Activated naive CD8-positive, alpha-beta T cell treated with anti-CD3 and anti-CD28 coated beads, Interleukin-2, amount 10 ng/mL, durations not matched to agents 7 days and 5 days (primary cell): ENCODE results near the gene SEMA5A. TPM values are rescaled to one million over a fixed set of nuclear protein-coding genes. Genes with fewer than 3 reads are reported as not detected.

Experiments used
- ATAC-seq: fragments of 150-1000 bp; cut with Tn5 transposase; one replicate; pipeline ENCODE4 v1.10.0; 2021; ENCODE audit warnings: low read depth, moderate library complexity
- POLR2A ChIA-PET: fragments of 350-600 bp; sonication (Branson Sonifier 250); formaldehyde crosslinking; loops from one replicate; lab custom pipeline; 2021; ENCODE audit warnings: antibody characterized with exemption; lab: Charles Lee
- DNase-seq: peaks from one replicate; pipeline ENCODE4 v3.0.0; 2021
- H3K27ac Mint-ChIP-seq: one replicate; pipeline ENCODE4 v1.8.0; 2022; ENCODE audit warnings: mild to moderate bottlenecking, mixed read lengths
- H3K27me3 Mint-ChIP-seq: one replicate; pipeline ENCODE4 v1.8.0; 2022; ENCODE audit warnings: mild to moderate bottlenecking, moderate library complexity, mixed read lengths
- H3K36me3 Mint-ChIP-seq: one replicate; pipeline ENCODE4 v1.8.0; 2021; ENCODE audit warnings: mild to moderate bottlenecking, mixed read lengths
- H3K4me1 Mint-ChIP-seq: one replicate; pipeline ENCODE4 v1.8.0; 2021; ENCODE audit warnings: mixed read lengths
- H3K4me3 Mint-ChIP-seq: one replicate; pipeline ENCODE4 v1.8.0; 2022; ENCODE audit warnings: mild to moderate bottlenecking, moderate library complexity, mixed read lengths
- H3K9me3 Mint-ChIP-seq: one replicate; pipeline ENCODE4 v1.8.0; 2021; ENCODE audit warnings: mixed read lengths
- total RNA-seq, 2 experiments: library from RNA; stranded (reverse); gene quantifications; one replicate each; pipeline ENCODE4 v1.2.3, GENCODE V29; 2021

Gene SEMA5A
- under 1 TPM; 0.03 to 0.14 TPM for total RNA-seq

- Mint-ChIP-seq H3K4me1 (no peaks in the 10 kb centered on the region), H3K4me3 (no peak within 1 kb of the TSS), H3K27me3 (peaks cover 22% of the 10 kb centered on the region), H3K27ac (no peak within 1 kb of the TSS), H3K9me3 (no peaks in the 10 kb centered on the region), H3K36me3 (no peaks in the 10 kb centered on the region)
- DNase-seq (no peak), ATAC-seq (no peak)
- POLR2A ChIA-PET: no interaction called here
These were observed at the start of gene SEMA5A for GRCh38 chr5:9545992-9546851. TSS of gene SEMA5A (minus strand) at chr5:9546075. CDS start at chr5:9379946, 166,129 bp downstream.

GRCh38 chr5:9594913-9595312, 49.0 kb upstream of the SEMA5A start:
- no peaks in the 10 kb centered on the region for H3K4me1 Mint-ChIP-seq
- no peaks in the 10 kb centered on the region for H3K27me3 Mint-ChIP-seq
- no peaks in the 10 kb centered on the region for H3K36me3 Mint-ChIP-seq
- DNase-seq: no peak
- POLR2A ChIA-PET: no interaction called here
- no peak overlapping the region for H3K27ac Mint-ChIP-seq
- no peak for ATAC-seq
- no peak overlapping the region for H3K4me3 Mint-ChIP-seq
- H3K9me3 Mint-ChIP-seq: no peaks in the 10 kb centered on the region

- no peaks in the 10 kb centered on the region for H3K27me3 Mint-ChIP-seq
- no peak for DNase-seq
- H3K4me3 Mint-ChIP-seq: no peak overlapping the region
- no peaks in the 10 kb centered on the region for H3K4me1 Mint-ChIP-seq
- no peaks in the 10 kb centered on the region for H3K9me3 Mint-ChIP-seq
- no peak overlapping the region for H3K27ac Mint-ChIP-seq
- POLR2A ChIA-PET: no interaction called here
- H3K36me3 Mint-ChIP-seq: no peaks in the 10 kb centered on the region
- no peak for ATAC-seq
These were observed 43.4 kb upstream of the SEMA5A start for GRCh38 chr5:9589049-9589835.

GRCh38 chr5:9588254-9588653, 42.4 kb upstream of the SEMA5A start:
- Mint-ChIP-seq H3K27ac (no peak overlapping the region), H3K36me3 (no peaks in the 10 kb centered on the region), H3K27me3 (no peaks in the 10 kb centered on the region), H3K4me1 (no peaks in the 10 kb centered on the region), H3K4me3 (no peak overlapping the region), H3K9me3 (no peaks in the 10 kb centered on the region)
- ATAC-seq: no peak
- POLR2A ChIA-PET: no interaction called here
- DNase-seq: no peak

- no peaks in the 10 kb centered on the region for H3K27me3 Mint-ChIP-seq
- ATAC-seq (no peak), DNase-seq (no peak)
- no peak overlapping the region for H3K27ac Mint-ChIP-seq
- H3K4me3 Mint-ChIP-seq: no peak overlapping the region
- H3K4me1 Mint-ChIP-seq: no peaks in the 10 kb centered on the region
- POLR2A ChIA-PET: no interaction called here
- no peaks in the 10 kb centered on the region for H3K36me3 Mint-ChIP-seq
- no peaks in the 10 kb centered on the region for H3K9me3 Mint-ChIP-seq
These were observed 41.3 kb upstream of the SEMA5A start for GRCh38 chr5:9587135-9587534.

- POLR2A ChIA-PET: no interaction called here
- H3K4me1 Mint-ChIP-seq: no peaks in the 10 kb centered on the region
- no peaks in the 10 kb centered on the region for H3K36me3 Mint-ChIP-seq
- no peaks in the 10 kb centered on the region for H3K9me3 Mint-ChIP-seq
- H3K27ac Mint-ChIP-seq: no peak overlapping the region
- DNase-seq: no peak
- ATAC-seq: no peak
- H3K27me3 Mint-ChIP-seq: no peaks in the 10 kb centered on the region
- H3K4me3 Mint-ChIP-seq: no peak overlapping the region
These were observed 36.5 kb upstream of the SEMA5A start for GRCh38 chr5:9582406-9582805.

- no peak overlapping the region for H3K4me3 Mint-ChIP-seq
- no peaks in the 10 kb centered on the region for H3K27me3 Mint-ChIP-seq
- no peaks in the 10 kb centered on the region for H3K4me1 Mint-ChIP-seq
- peaks cover 9% of the 10 kb centered on the region for H3K9me3 Mint-ChIP-seq
- POLR2A ChIA-PET: no interaction called here
- no peak for ATAC-seq
- H3K27ac Mint-ChIP-seq: no peak overlapping the region
- DNase-seq: no peak
- no peaks in the 10 kb centered on the region for H3K36me3 Mint-ChIP-seq
These were observed 27.9 kb upstream of the SEMA5A start for GRCh38 chr5:9573796-9574195.

GRCh38 chr5:9572246-9572645, 26.4 kb upstream of the SEMA5A start:
- no peaks in the 10 kb centered on the region for H3K36me3 Mint-ChIP-seq
- H3K4me1 Mint-ChIP-seq: no peaks in the 10 kb centered on the region
- POLR2A ChIA-PET: no interaction called here
- no peak overlapping the region for H3K27ac Mint-ChIP-seq
- no peaks in the 10 kb centered on the region for H3K27me3 Mint-ChIP-seq
- DNase-seq (no peak), ATAC-seq (no peak)
- no peak overlapping the region for H3K4me3 Mint-ChIP-seq
- H3K9me3 Mint-ChIP-seq: peaks cover 9% of the 10 kb centered on the region

- Mint-ChIP-seq H3K27me3 (no peaks in the 10 kb centered on the region), H3K9me3 (peaks cover 9% of the 10 kb centered on the region), H3K4me1 (no peaks in the 10 kb centered on the region), H3K27ac (no peak overlapping the region), H3K4me3 (no peak overlapping the region), H3K36me3 (no peaks in the 10 kb centered on the region)
- POLR2A ChIA-PET: no interaction called here
- DNase-seq (no peak), ATAC-seq (no peak)
These were observed 25.0 kb upstream of the SEMA5A start for GRCh38 chr5:9570876-9571275.

GRCh38 chr5:9567039-9567438, 21.2 kb upstream of the SEMA5A start:
- H3K27me3 Mint-ChIP-seq: no peaks in the 10 kb centered on the region
- H3K9me3 Mint-ChIP-seq: peaks cover 6% of the 10 kb centered on the region
- H3K27ac Mint-ChIP-seq: no peak overlapping the region
- no peaks in the 10 kb centered on the region for H3K36me3 Mint-ChIP-seq
- POLR2A ChIA-PET: no interaction called here
- no peak overlapping the region for H3K4me3 Mint-ChIP-seq
- H3K4me1 Mint-ChIP-seq: no peaks in the 10 kb centered on the region
- DNase-seq: no peak
- no peak for ATAC-seq

- Mint-ChIP-seq H3K9me3 (no peaks in the 10 kb centered on the region), H3K4me3 (no peak overlapping the region), H3K36me3 (no peaks in the 10 kb centered on the region), H3K27me3 (no peaks in the 10 kb centered on the region), H3K27ac (no peak overlapping the region), H3K4me1 (no peaks in the 10 kb centered on the region)
- POLR2A ChIA-PET: no interaction called here
- ATAC-seq (no peak), DNase-seq (no peak)
These were observed 18.9 kb upstream of the SEMA5A start for GRCh38 chr5:9564752-9565151.

- POLR2A ChIA-PET: no interaction called here
- Mint-ChIP-seq H3K4me3 (no peak overlapping the region), H3K27me3 (no peaks in the 10 kb centered on the region), H3K4me1 (no peaks in the 10 kb centered on the region), H3K9me3 (no peaks in the 10 kb centered on the region), H3K27ac (no peak overlapping the region), H3K36me3 (no peaks in the 10 kb centered on the region)
- no peak for ATAC-seq
- no peak for DNase-seq
These were observed 16.3 kb upstream of the SEMA5A start for GRCh38 chr5:9562141-9562540.

- H3K27ac Mint-ChIP-seq: no peak overlapping the region
- H3K9me3 Mint-ChIP-seq: no peaks in the 10 kb centered on the region
These were observed 14.1 kb upstream of the SEMA5A start for GRCh38 chr5:9559965-9560364.

More at GRCh38 chr5:9559965-9560364, 14.1 kb upstream of the SEMA5A start:
- Mint-ChIP-seq H3K4me1 (no peaks in the 10 kb centered on the region), H3K36me3 (no peaks in the 10 kb centered on the region), H3K27me3 (no peaks in the 10 kb centered on the region), H3K4me3 (no peak overlapping the region)
- POLR2A ChIA-PET: no interaction called here
- no peak for DNase-seq
- ATAC-seq: no peak
